ENCODE measurements around the gene EME2. TPM values are rescaled to one million over a fixed set of nuclear protein-coding genes. Genes with fewer than 3 reads are reported as not detected.

Gene EME2
- polyA plus RNA-seq, 3 donors from 2014 or later = 0.79 to 2.2 (median 1.0) TPM

DNA sequence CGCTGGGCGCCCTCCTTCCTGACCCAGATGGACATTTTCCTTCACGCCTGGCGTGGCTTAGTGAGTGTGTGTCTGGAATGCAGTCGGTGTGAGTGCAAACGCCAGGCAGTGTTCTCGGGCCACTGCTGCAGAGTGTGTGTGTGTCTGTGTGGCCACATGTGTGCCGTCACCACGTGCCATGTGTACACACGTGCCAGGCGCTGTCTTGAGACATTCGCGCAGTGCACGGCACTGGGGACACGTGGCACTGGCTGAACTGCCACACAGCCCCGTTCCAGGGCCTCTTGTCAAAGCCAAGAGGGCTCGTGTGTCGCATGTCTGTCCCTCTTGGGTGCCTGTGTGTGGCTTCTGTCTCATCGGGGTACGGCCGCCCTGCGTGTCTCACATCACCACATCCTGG is 37.8 kb upstream of the EME2 start:
- H3K27me3 Mint-ChIP-seq (ENCODE audit: low read depth in 3 of 3) = no peaks in the 10 kb centered on the region
- H3K27ac Mint-ChIP-seq = peak overlapping the region in 2 of 6 donors; percentile 53 to 55
- H3K4me3 Mint-ChIP-seq = no peak overlapping the region
- peaks cover 0 to 3% of the 10 kb centered on the region in 2 donors for H3K4me1 Mint-ChIP-seq
- no peaks in the 10 kb centered on the region for H3K9me3 Mint-ChIP-seq
- no peak for DNase-seq
- H3K36me3 Mint-ChIP-seq = peaks cover 0 to 3% (median 0%) of the 10 kb centered on the region in 3 donors

DNA sequence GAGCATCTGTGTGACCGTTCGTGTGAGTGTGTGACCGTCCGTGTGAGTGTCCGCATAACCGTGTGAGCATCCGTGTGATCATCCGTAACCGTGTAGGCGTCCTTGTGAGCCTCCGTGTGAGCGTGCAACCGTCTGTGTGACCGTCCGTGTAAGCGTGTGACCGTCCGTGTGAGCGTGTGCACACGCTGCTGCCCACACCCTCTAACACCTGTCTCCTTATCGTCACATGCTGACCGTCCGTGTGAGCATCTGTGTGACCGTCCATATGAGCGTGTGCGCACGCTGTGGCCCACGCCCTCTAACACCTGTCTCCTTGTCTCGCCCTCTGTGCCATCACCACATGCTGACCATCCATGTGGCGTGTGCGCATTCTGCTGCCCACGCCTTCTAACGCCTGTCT is 32.4 kb upstream of the EME2 start:
- Mint-ChIP-seq H3K27me3 (ENCODE audit: low read depth in 3 of 3) (peaks cover 0 to 4% (median 2%) of the 10 kb centered on the region in 3 donors), H3K27ac (no peak overlapping the region), H3K4me1 (no peaks in the 10 kb centered on the region), H3K9me3 (no peaks in the 10 kb centered on the region), H3K4me3 (no peak overlapping the region), H3K36me3 (peaks cover 4 to 8% (median 7%) of the 10 kb centered on the region in 3 donors)
- DNase-seq = no peak

DNA sequence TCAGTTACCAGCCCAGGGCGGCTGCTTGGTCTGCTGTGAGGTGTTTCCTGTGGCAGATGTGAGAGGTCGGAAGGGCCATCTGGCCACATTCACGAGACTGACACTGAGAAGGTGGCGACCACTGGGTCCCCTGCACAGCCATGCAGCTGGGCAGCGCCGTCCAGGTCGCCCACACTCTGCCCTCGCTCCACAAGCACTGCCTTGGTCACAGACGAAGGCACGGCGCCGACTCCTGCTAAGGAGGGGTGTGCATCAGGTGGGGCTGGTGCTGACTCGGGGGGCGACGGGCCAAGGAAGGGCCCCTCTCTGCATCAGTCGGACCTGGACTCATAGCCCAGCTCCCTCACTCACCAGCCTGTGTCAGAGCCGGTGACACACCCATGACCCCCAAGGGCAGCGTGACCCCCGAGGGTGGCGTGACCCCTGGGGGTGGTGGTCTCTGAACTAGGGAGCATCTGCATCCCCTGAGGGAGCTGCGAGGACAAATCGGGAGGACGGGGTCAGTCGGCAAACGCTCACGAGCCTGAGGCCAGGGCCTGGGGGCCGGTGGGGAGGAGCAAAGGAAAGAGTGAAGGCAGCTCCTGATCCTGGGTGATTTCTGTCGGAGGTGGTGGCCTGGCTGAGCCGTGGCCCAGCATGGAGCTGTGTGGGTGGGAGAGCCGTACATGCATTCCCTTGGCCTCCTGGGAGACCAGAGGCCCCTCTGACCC is 31.7 kb upstream of the EME2 start:
- Mint-ChIP-seq H3K36me3 (peaks cover 4 to 8% (median 7%) of the 10 kb centered on the region in 3 donors), H3K4me1 (no peaks in the 10 kb centered on the region), H3K27me3 (ENCODE audit: low read depth in 3 of 3) (peaks cover 0 to 4% (median 2%) of the 10 kb centered on the region in 3 donors), H3K27ac (no peak overlapping the region), H3K4me3 (no peak overlapping the region), H3K9me3 (no peaks in the 10 kb centered on the region)
- no peak for DNase-seq

DNA sequence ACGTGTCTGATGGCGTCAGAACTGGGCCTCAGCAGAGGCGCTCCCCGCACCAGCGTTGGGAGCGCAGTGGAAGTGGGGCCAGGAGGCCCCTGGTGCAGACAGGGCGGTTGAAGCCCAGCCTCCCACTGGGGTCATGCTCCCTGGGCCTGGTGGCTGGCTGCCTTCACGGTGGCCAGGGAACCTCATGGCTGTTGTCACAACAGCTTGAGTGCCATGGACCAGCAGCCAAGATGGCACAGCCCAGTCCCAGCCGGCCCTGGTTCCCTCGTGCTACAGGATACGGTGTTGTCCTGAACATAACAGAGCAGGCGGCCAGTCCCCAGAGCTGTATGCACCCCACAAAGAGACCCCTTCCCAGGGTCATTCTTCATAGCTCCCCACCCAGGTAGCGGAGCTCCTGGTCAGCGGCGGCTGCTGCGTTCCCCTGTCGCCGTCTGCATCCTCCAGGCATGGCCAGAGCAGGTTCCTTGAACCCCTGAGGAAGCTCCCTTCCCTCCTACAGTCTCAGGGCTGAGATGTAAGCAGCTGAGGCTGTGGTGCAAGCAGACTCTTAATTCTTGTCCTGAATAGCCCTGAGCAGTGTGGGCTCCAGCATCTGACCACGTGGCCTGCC is 31.0 kb upstream of the EME2 start:
- no peak overlapping the region for H3K4me3 Mint-ChIP-seq
- no peak overlapping the region for H3K27ac Mint-ChIP-seq
- H3K27me3 Mint-ChIP-seq (ENCODE audit: low read depth in 3 of 3) = peaks cover 0 to 4% (median 2%) of the 10 kb centered on the region in 3 donors
- no peak for DNase-seq
- H3K9me3 Mint-ChIP-seq = no peaks in the 10 kb centered on the region
- peaks cover 4 to 8% (median 7%) of the 10 kb centered on the region in 3 donors for H3K36me3 Mint-ChIP-seq
- H3K4me1 Mint-ChIP-seq = no peaks in the 10 kb centered on the region

DNA sequence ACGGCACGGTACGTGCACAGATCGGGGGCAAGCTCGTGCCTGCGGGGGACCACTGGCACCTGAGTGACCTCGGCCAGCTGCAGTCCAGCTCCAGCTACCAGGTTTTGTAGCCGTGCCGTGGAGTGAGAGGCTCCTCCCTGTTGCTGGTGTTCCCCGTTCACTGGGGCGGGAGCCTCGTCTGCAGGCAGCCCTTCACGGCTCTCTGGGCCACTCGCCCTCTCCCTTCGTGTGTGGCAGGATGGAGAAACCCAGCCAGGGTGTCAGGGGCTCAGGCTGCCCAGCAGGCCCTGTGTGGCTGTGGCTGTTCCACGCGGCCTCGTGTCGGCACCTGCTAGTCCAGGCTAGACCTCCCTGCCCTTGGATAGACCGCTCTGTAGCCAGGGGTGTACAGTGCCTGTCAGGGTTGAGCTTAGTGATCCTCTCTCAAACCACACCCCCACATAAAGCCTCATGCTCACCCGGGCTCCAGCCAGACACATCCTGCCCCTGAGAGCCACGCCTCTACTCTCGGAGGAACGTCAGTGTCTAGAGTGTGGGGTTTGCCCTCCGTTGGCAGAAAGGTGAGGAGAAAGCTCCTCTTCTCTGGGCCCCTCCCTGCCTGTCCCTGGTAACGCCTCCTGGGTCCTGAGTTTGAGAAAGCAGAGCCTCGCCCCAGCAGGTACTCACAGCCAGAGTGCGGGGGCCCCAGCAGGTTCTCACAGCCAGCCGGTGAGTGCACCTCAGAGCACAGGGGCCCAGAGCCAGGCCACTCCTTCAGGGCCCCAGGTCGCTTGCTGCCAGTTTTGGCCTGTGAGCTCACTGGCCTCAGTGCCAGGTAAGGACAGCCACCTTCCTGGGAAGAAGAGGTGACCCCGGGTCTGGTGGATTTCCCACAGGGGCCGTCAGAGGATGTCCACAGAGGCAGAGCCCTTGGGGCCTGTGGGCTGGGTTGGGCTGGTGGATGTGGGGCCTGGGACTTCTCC is 29.0 kb upstream of the EME2 start:
- peaks cover 4 to 9% (median 7%) of the 10 kb centered on the region in 3 donors for H3K36me3 Mint-ChIP-seq
- no peaks in the 10 kb centered on the region for H3K9me3 Mint-ChIP-seq
- H3K27me3 Mint-ChIP-seq (ENCODE audit: low read depth in 3 of 3) = peaks cover 0 to 4% (median 2%) of the 10 kb centered on the region in 3 donors
- no peak overlapping the region for H3K27ac Mint-ChIP-seq
- H3K4me1 Mint-ChIP-seq = no peaks in the 10 kb centered on the region
- no peak overlapping the region for H3K4me3 Mint-ChIP-seq
- DNase-seq = no peak

DNA sequence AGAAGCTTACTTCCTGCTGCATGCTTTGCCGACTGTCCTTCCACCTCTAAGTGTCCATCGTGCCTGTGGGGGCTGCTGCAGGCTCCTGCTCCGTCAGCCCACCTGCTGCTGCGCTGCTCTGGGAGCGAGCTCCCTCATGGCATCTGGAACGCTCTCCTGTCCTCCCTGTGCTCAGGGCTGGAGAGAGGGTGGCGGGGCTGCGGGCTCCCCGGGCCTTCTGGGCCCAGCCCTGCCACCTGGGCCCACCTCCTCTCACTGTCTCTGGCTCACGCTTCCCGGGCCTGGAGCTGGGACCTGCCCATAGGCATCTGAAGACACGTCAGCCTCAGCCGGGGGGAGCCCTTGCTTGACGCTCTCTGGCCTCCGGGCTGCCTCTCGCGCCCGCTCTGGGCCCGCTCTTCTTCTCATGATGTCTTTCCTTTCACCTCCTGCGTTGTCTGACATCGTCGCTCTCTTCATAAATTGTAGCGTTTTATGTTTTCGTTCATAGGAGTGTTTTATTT is 28.2 kb upstream of the EME2 start:
- H3K36me3 Mint-ChIP-seq = peaks cover 4 to 15% (median 7%) of the 10 kb centered on the region in 3 donors
- H3K27me3 Mint-ChIP-seq (ENCODE audit: low read depth in 3 of 3) = peaks cover 0 to 4% (median 2%) of the 10 kb centered on the region in 3 donors
- H3K9me3 Mint-ChIP-seq = no peaks in the 10 kb centered on the region
- H3K4me3 Mint-ChIP-seq = no peak overlapping the region
- DNase-seq = no peak
- H3K4me1 Mint-ChIP-seq = no peaks in the 10 kb centered on the region
- H3K27ac Mint-ChIP-seq = no peak overlapping the region

DNA sequence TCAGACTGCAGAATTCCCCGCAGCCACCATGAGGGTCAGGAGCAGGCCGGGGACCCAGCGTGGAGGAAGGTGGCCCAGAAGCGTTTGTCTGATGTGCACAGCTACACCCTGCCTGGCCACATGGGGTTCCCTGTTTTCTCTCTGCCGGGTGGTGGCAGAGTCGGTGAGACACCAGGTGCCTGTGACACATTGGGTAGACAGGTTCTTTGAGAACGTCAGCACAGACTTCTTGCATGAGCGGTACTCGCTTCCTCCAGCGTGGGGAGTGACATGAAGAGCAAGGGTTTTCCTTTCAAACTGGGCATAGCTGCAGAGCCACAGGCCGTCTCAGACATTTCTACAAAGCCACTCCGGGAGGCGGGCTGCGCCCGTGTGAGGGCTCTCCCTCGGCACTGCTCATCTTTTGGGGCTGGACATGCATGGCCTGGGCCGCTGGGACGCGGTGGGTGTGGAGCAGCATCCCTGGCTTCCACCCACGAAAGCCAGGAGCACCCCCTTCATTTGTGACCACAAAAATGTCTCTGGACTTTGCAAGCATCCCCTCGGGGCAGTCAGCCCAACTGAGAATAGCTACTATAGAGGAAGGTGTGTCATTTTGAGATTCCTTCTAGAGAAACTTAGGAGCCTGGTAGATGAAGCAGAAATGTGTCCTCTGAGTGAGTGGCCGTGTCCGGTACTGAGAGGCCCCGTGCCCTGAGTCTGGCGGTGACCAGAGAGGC is 27.3 kb upstream of the EME2 start:
- no peak for DNase-seq

DNA sequence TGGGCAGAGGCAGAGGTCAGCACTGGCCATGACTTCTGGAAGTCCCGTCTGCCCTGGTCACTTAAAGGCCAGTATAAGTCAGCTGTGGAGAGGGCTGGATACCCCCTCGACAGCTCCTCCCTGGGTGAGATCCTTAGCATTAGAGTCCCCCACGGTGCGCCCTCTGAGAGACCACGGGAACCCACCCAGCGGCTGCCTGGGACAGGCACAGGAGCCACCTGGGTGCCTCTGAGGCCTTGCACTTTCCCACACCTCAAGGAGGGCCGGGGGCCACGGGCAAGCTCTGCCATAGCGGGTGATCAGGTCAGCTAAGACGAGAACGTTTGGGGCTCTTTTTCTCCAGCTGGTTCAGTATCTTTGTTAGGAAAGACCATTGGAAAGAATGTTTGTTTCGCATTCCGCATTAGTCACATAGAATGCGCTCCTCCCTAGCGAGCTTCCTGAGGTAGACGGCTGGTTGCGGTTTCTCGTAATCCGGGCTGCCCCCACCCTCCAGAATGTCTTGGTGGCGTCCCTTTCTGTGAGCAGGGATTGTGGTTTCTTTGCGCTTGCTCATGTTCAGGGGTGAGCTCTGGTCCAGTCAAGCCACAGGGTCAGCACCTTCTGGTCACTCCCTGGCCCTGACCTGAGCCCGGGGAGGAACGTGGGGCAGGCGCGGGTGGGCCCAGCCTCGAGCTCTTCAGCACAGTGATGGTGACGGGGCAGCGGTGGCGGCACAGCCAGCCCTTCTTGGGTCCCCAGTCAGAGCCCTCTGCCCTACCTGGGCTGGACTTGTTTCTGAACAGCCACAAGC is 26.5 kb upstream of the EME2 start:
- Mint-ChIP-seq H3K4me3 (no peak overlapping the region), H3K27ac (no peak overlapping the region), H3K9me3 (no peaks in the 10 kb centered on the region), H3K36me3 (peaks cover 4 to 15% (median 7%) of the 10 kb centered on the region in 3 donors), H3K27me3 (ENCODE audit: low read depth in 3 of 3) (peaks cover 0 to 2% (median 0%) of the 10 kb centered on the region in 3 donors), H3K4me1 (no peaks in the 10 kb centered on the region)
- no peak for DNase-seq

More for the DNA sequence above, 27.3 kb upstream of the EME2 start:
- Mint-ChIP-seq H3K9me3 (no peaks in the 10 kb centered on the region), H3K27ac (peak overlapping the region in 2 of 6 donors; percentile 26 to 74), H3K36me3 (peaks cover 4 to 15% (median 7%) of the 10 kb centered on the region in 3 donors), H3K4me1 (no peaks in the 10 kb centered on the region), H3K4me3 (no peak overlapping the region), H3K27me3 (ENCODE audit: low read depth in 3 of 3) (peaks cover 0 to 4% (median 2%) of the 10 kb centered on the region in 3 donors)

DNA sequence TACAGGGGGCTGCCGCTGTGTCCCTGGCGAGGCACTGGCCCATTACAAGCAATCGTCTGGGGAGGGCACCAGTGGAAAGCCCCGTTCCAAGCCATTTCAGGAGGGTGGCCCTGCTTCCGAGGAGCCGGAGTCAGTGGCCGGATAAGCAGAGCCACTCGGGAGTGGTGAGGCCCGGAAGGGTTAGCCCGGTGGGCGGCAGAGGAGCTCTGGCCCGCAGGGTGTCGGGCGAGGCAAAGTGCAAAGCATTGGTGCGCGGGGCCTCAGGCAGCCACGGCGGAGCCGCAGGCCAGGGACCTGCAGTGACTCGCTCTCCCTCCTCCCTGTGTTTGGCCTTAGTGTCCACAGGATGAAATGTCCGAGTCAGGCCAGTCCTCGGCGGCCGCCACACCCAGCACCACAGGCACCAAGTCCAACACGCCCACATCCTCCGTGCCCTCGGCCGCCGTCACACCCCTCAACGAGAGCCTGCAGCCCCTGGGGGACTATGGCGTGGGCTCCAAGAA is 25.9 kb upstream of the EME2 start:
- Mint-ChIP-seq H3K27me3 (ENCODE audit: low read depth in 3 of 3) (peaks cover 0 to 2% (median 0%) of the 10 kb centered on the region in 3 donors), H3K36me3 (peaks cover 4 to 15% (median 7%) of the 10 kb centered on the region in 3 donors), H3K4me3 (no peak overlapping the region), H3K9me3 (no peaks in the 10 kb centered on the region), H3K27ac (no peak overlapping the region), H3K4me1 (no peaks in the 10 kb centered on the region)
- DNase-seq = no peak

DNA sequence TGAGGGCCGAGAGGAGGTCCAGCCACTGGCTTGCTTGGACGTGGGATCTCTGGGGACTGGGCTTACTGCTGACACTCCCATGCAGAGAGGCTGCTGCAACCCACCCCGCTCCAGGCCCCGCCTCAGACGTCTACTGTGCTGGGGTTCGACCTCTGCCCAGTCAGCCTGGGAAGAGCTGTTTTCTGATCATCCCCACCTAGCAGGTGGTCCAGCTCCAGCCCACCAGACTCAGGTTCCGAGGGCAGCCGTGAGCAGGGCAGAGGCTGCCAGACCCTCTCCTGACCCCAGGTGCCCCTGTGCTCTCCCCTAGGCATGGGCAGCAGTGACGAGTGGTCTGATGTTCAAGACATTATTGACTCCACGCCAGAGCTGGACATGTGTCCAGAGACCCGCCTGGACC is 24.7 kb upstream of the EME2 start:
- H3K9me3 Mint-ChIP-seq = no peaks in the 10 kb centered on the region
- peaks cover 4 to 18% (median 7%) of the 10 kb centered on the region in 3 donors for H3K36me3 Mint-ChIP-seq
- no peaks in the 10 kb centered on the region for H3K4me1 Mint-ChIP-seq
- peaks cover 2% of the 10 kb centered on the region in 3 donors for H3K27me3 Mint-ChIP-seq (ENCODE audit: low read depth in 3 of 3)
- H3K27ac Mint-ChIP-seq = no peak overlapping the region
- DNase-seq = no peak
- H3K4me3 Mint-ChIP-seq = no peak overlapping the region

DNA sequence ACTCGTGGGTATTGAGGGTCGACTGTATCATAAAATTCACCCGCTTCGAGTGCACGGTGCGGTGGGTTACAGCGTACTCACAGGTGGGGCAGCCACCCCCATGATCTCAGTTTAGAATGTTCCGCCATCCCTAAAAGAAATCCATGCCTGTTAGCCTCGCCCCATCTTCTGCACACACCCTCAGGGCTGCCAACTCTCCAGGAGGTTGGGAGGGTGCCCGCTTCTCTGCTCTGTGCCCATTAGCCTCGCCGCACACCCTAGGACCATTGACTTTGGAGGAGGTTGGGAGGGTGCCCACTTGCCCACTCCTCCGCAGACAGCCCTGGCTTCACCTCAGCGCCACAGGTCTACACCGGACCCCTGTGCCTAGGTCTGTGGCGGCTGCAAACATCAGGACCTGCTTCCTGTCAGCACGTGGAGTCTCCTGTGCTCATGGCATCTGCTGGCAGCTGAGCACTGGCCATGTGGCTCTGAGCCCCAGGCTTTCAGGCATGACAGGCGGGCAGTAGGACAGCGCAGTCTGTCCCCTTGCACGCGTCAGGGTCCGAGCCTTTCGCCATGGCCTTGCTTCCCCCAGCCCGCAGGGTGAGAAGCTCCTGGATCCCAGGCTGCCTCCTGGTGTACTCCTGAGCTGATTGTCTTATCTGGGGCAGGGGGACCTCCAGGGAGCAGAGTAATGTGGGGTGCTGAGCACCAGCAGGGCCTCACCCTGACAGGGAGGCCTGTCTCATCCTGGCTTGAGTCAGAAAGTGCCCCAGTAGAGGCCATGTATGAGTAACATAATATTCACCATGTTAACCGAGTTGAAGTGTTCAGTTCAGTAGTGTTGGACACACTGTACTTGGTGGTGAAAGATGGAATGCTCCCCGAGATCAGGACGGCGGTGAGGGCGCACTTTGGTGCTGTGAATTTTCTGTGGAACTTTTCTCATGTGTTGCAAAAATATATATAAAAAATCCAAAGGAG is 23.2 kb upstream of the EME2 start:
- H3K27me3 Mint-ChIP-seq (ENCODE audit: low read depth in 3 of 3) = peaks cover 0 to 2% (median 2%) of the 10 kb centered on the region in 3 donors
- DNase-seq = no peak
- H3K4me3 Mint-ChIP-seq = no peak overlapping the region
- H3K36me3 Mint-ChIP-seq = peaks cover 4 to 18% (median 7%) of the 10 kb centered on the region in 3 donors
- H3K9me3 Mint-ChIP-seq = no peaks in the 10 kb centered on the region
- no peaks in the 10 kb centered on the region for H3K4me1 Mint-ChIP-seq
- H3K27ac Mint-ChIP-seq = no peak overlapping the region
